ENCODE measurements around the gene CAMKK2.
"Not testable (repeated sequence)": the region's sequence is repeated elsewhere in the genome, so short reads cannot be mapped to it uniquely, and the experiment has no call there.

CAMKK2 gene

GRCh38 chr12:121296618-121297434 is at the start of gene CAMKK2:
Gene CAMKK2, minus strand, starts transcription at chr12:121296709. Its CDS starts 22,183 bp downstream, at chr12:121274526.
- DNase-seq (ENCODE audit: low read depth), result no peak

- no peak for DNase-seq (ENCODE audit: low read depth)
Measured at GRCh38 chr12:121345151-121345815, 48.8 kb upstream of the CAMKK2 start.

GRCh38 chr12:121344506-121344905 is 48.0 kb upstream of the CAMKK2 start:
- no peak for DNase-seq (ENCODE audit: low read depth)

- no peak for DNase-seq (ENCODE audit: low read depth)
Measured at GRCh38 chr12:121337416-121337815, 40.9 kb upstream of the CAMKK2 start.

GRCh38 chr12:121334513-121335343 is 38.2 kb upstream of the CAMKK2 start:
- DNase-seq (ENCODE audit: low read depth), result peak; percentile 10

GRCh38 chr12:121333747-121334146 is 37.2 kb upstream of the CAMKK2 start:
- no peak for DNase-seq (ENCODE audit: low read depth)

- DNase-seq (ENCODE audit: low read depth), result no peak
Measured at GRCh38 chr12:121331248-121331647, 34.7 kb upstream of the CAMKK2 start.

- DNase-seq (ENCODE audit: low read depth), result no peak
Measured at GRCh38 chr12:121330692-121331091, 34.2 kb upstream of the CAMKK2 start.

GRCh38 chr12:121330195-121330594 is 33.7 kb upstream of the CAMKK2 start:
- DNase-seq (ENCODE audit: low read depth), result no peak

GRCh38 chr12:121328620-121329019 is 32.1 kb upstream of the CAMKK2 start:
- no peak for DNase-seq (ENCODE audit: low read depth)

- DNase-seq (ENCODE audit: low read depth), result no peak
Measured at GRCh38 chr12:121326996-121327674, 30.6 kb upstream of the CAMKK2 start.

- no peak for DNase-seq (ENCODE audit: low read depth)
Measured at GRCh38 chr12:121325922-121326396, 29.4 kb upstream of the CAMKK2 start.

GRCh38 chr12:121323908-121324307 is 27.4 kb upstream of the CAMKK2 start:
- no peak for DNase-seq (ENCODE audit: low read depth)

- DNase-seq (ENCODE audit: low read depth), result no peak
Measured at GRCh38 chr12:121318121-121318520, 21.6 kb upstream of the CAMKK2 start.

- DNase-seq (ENCODE audit: low read depth), result no peak
Measured at GRCh38 chr12:121314431-121314830, 17.9 kb upstream of the CAMKK2 start.

GRCh38 chr12:121310231-121310630 is 13.7 kb upstream of the CAMKK2 start:
- DNase-seq (ENCODE audit: low read depth), result not testable (repeated sequence)

- DNase-seq (ENCODE audit: low read depth), result not testable (repeated sequence)
Measured at GRCh38 chr12:121307397-121307796, 10.9 kb upstream of the CAMKK2 start.

- DNase-seq (ENCODE audit: low read depth), result no peak
Measured at GRCh38 chr12:121304306-121304705, 7.8 kb upstream of the CAMKK2 start.

GRCh38 chr12:121301876-121302275 is 5.4 kb upstream of the CAMKK2 start:
- DNase-seq (ENCODE audit: low read depth), result no peak

GRCh38 chr12:121300083-121300819 is 3.7 kb upstream of the CAMKK2 start:
- DNase-seq (ENCODE audit: low read depth), result no peak

GRCh38 chr12:121299662-121300061 is 3.2 kb upstream of the CAMKK2 start:
- no peak for DNase-seq (ENCODE audit: low read depth)
